AG04449 (cell line): ENCODE data around the gene TEX22.

ENCODE experiments used
- CTCF ChIA-PET: fragments of 350-600 bp; formaldehyde crosslinking; extraction: SDS; loops from one replicate; lab custom pipeline; 2021; ENCODE audit warnings: antibody characterized with exemption; lab: Yijun Ruan, JAX
- POLR2A ChIA-PET: fragments of 400-600, 350-600 bp; formaldehyde crosslinking; extraction: SDS; loops from one replicate; lab custom pipeline; 2020; ENCODE audit warnings: antibody characterized with exemption, inconsistent platforms; lab: Yijun Ruan, JAX
- DNase-seq: peaks from one replicate; pipeline ENCODE4 v3.0.0-alpha.2; 2010; ENCODE audit warnings: low read depth, low spot score
- H3K4me3 ChIP-seq: 2 replicates; pipeline ENCODE4 v1.5.1; 2011; ENCODE audit warnings: low read depth, mild to moderate bottlenecking, control low read depth, low read length
- TF ChIP-seq, protein P1 (sequence below): IDR thresholded peaks from one replicate; pipeline ENCODE4 v1.5.1; 2011; ENCODE audit warnings: mild to moderate bottlenecking, moderate library complexity, low read length, control low read depth, inconsistent platforms; ENCODE audit not compliant: insufficient read depth; ENCODE audit errors: missing control alignments

Gene TEX22

DNA sequence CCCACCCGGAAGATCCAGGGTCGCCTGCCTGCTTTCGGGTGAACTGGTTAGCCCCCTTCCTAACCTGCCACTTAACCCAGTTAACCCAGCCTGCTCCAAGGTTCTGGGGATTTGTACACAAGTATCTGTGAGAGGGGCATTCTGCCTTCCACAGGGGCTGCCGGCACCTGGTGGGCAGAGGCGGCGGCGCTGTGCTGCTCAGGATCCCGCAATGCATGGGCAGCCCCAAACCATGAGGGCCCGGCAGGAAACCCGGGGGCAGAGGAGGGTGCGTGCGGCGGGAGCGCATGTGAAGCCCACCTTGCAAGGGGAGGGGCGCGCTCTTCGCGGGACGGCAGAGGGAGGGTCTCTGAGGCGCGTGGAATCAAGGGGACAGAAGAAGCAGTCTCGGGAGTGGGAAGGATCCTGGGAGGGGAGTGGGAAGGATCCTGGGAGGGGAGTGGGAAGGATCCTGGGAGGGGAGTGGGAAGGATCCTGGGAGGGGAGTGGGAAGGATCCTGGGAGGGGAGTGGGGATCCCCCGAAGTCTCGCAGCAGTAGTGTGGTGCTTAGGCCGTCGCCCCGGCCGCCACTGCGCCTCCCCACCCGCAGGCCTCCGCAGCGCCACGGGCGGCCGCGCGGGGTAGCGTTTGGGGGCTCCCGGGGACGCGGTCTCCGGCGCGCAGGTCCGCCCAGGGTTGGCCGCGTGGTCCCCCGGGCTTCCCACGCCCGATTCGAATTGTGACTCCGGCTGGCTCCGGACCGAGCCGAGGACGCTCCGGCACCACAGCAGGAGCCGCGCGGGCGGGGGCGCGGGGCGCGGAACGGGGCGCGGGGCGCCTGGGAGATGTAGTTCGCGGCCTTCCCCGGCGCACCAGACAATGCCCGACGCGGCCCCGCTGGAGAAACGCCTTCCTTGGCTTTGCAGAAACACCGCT lies 16.4 kb downstream of the TEX22 start:
- TF ChIP-seq, protein P1, sequence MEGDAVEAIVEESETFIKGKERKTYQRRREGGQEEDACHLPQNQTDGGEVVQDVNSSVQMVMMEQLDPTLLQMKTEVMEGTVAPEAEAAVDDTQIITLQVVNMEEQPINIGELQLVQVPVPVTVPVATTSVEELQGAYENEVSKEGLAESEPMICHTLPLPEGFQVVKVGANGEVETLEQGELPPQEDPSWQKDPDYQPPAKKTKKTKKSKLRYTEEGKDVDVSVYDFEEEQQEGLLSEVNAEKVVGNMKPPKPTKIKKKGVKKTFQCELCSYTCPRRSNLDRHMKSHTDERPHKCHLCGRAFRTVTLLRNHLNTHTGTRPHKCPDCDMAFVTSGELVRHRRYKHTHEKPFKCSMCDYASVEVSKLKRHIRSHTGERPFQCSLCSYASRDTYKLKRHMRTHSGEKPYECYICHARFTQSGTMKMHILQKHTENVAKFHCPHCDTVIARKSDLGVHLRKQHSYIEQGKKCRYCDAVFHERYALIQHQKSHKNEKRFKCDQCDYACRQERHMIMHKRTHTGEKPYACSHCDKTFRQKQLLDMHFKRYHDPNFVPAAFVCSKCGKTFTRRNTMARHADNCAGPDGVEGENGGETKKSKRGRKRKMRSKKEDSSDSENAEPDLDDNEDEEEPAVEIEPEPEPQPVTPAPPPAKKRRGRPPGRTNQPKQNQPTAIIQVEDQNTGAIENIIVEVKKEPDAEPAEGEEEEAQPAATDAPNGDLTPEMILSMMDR: peak; percentile 66
- ChIA-PET CTCF (interaction anchor here (0.7 to 2.4 kb wide), 10 partner anchors 8 to 75 kb away, joined by 3 to 12 read pairs (median 3); partner anchors contain the start of gene TEX22), POLR2A (no interaction called here)
- no peak for DNase-seq
- H3K4me3 ChIP-seq: peak overlapping the region; percentile 52

GRCh38 chr14:105415481-105416428 lies 17.4 kb downstream of the TEX22 start:
- ChIA-PET POLR2A (no interaction called here), CTCF (interaction anchor here (0.7 to 2.4 kb wide), 10 partner anchors 9 to 117 kb away, joined by 3 to 12 read pairs (median 3); partner anchors contain the start of gene TEX22)
- peak overlapping the region; percentile 52 for H3K4me3 ChIP-seq
- TF ChIP-seq, protein P1: no peak
- no peak for DNase-seq

GRCh38 chr14:105416671-105417070 lies 18.3 kb downstream of the TEX22 start:
- ChIA-PET POLR2A (no interaction called here), CTCF (interaction anchor here (1.0 to 2.4 kb wide), 3 partner anchors 64 to 116 kb away, joined by 3 to 12 read pairs (median 7); no protein-coding TSS in a partner anchor)
- H3K4me3 ChIP-seq: no peak overlapping the region
- TF ChIP-seq, protein P1: no peak
- no peak for DNase-seq

- ChIA-PET CTCF (interaction anchor here (1.8 to 1.9 kb wide), 2 partner anchors 63 to 72 kb away, joined by 6 to 7 read pairs; no protein-coding TSS in a partner anchor), POLR2A (no interaction called here)
- TF ChIP-seq, protein P1: no peak
These were observed 19.4 kb downstream of the TEX22 start for GRCh38 chr14:105417690-105418121.

DNA sequence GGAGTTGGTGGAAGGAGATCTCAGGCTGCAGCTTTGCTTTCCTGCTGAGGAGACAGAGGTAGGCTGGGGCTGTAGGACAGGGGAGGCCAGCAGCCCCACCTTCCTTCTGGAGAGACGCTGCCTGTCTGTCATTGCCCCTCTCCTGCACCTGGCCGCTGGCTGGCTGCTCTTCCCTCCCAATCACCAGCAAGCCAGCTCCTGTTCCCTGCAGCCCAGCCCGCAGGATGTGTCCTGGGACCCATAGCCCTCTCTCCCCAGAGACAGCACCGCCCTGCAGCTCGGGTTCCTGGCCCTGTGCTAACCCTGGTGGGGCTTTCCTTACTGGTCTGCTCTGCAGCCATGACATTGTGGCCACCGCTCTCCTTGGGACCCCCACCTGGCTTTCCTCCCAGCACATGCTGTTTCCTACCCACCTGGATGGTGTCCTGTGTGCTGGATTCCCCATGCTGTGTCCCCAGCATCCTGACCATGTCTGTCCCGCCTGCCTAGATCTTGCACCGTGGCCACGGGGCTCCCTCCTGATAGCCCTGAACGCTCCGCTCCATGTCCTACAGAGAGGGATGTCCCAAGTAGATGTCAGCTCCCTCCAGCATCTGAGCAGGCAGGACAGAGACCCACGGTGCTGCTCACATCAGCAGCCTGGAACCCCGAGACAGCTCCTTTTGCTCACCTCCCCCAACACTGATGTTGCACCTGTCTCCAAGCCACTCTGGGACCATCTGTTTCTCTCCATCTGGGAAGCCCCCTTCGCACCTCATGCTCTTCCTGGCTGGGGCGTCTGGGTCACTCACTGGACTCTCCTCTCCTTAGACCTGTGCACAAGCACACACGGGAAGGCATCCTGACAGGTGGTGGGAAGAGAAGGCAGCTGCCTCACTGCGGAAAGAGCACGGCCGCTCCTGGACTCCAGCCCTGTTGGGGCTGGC lies 20.2 kb downstream of the TEX22 start:
- H3K4me3 ChIP-seq: peak overlapping the region; percentile 72
- TF ChIP-seq, protein P1: no peak
- no peak for DNase-seq
- ChIA-PET POLR2A (no interaction called here), CTCF (interaction anchor here (1.8 to 1.9 kb wide), 2 partner anchors 62 to 71 kb away, joined by 6 to 7 read pairs; no protein-coding TSS in a partner anchor)

More at GRCh38 chr14:105417690-105418121, 19.4 kb downstream of the TEX22 start:
- DNase-seq: no peak
- H3K4me3 ChIP-seq: no peak overlapping the region
